Measurements from ENCODE around the gene ELF3.
"Not testable (repeated sequence)": the region's sequence is repeated elsewhere in the genome, so short reads cannot be mapped to it uniquely, and the experiment has no call there.

The ELF3 gene

DNA sequence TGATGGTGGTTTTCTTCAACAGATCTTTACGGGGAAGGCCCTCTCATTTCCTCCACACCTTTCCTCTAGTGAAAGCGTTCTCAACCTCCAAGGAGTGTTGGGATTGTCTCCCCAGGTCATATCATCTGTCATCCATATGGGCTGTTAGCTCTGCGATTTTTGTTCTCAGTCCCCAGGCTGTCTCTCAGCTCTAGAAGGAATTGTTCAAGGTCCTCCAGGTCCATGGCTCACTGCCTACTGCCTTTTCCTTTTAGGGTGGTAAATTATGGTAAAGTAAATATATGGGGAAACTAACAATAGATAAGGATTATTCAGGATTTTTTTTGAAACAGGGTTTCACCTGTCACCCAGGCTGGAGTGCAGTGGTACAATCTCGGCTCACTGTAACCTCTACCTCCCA, 37.6 kb downstream of the ELF3 start:
- H3K36me3 ChIP-seq (ENCODE audit: insufficient read depth, low read length), result no peaks in the 10 kb centered on the region
- DNase-seq (ENCODE audit: low read depth, low spot score), result no peak
- no peak overlapping the region for H3K27ac ChIP-seq
- TF ChIP-seq POLR2AphosphoS5 (IDR thresholded peaks at IDR 0.05; ENCODE audit: borderline replicate concordance, low read depth, low read length) (no peak), EZH2 (IDR thresholded peaks at IDR 0.05) (no peak), FOXP2 (optimal IDR thresholded peaks at IDR 0.05; ENCODE audit: control extremely low read depth, extremely low read length, insufficient read depth) (no peak)
- H3K4me3 ChIP-seq, result no peak overlapping the region
- no peaks in the 10 kb centered on the region for H3K9me3 ChIP-seq (ENCODE audit: low read depth, low read length)
- no peak overlapping the region for H3K9ac ChIP-seq (ENCODE audit: insufficient read length)

DNA sequence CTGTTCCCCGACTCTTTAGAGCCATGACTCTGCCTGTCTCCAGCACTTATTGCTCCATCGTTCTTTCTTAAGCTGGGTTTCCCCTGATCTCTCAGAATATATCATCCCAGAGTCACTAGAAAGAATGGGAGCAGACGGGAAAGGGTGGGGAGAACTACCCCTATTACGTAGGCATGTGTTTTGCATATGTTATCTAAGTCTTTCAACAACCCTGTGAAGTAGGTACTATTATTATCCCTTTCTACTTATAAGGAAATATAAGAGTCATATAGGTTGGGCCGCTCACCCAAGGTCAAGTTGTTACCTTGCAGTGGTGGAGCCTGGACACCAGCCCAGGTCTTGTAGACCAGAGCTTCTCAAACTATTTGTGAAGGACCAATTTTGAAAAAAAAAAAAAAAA, 38.7 kb downstream of the ELF3 start:
- Histone ChIP-seq H3K9me3 (ENCODE audit: low read depth, low read length) (no peaks in the 10 kb centered on the region), H3K9ac (ENCODE audit: insufficient read length) (no peak overlapping the region), H3K27ac (no peak overlapping the region), H3K4me3 (no peak overlapping the region), H3K36me3 (ENCODE audit: insufficient read depth, low read length) (no peaks in the 10 kb centered on the region)
- TF ChIP-seq POLR2AphosphoS5 (IDR thresholded peaks at IDR 0.05; ENCODE audit: borderline replicate concordance, low read depth, low read length) (no peak), EZH2 (IDR thresholded peaks at IDR 0.05) (no peak), FOXP2 (optimal IDR thresholded peaks at IDR 0.05; ENCODE audit: control extremely low read depth, extremely low read length, insufficient read depth) (no peak)
- no peak for DNase-seq (ENCODE audit: low read depth, low spot score)

DNA sequence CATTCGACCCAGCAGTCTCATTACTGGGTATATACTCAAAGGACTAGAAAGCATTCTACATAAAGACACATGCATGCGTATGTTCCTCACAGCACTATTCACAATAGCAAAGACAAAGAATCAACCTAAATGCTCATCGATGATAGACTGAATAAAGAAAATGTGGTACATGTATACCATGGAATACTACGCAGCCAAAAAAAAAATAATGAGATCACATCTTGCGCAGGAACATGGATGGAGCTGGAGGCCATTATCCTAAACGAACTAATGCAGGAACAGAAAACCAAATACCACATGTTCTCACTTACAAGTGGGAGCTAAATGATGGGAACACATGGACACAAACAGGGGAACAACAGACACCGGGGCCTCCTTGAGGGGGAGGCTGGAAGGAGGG, 43.7 kb downstream of the ELF3 start:
- Histone ChIP-seq H3K4me3 (no peak overlapping the region), H3K36me3 (ENCODE audit: insufficient read depth, low read length) (no peaks in the 10 kb centered on the region), H3K9ac (ENCODE audit: insufficient read length) (no peak overlapping the region), H3K27ac (no peak overlapping the region), H3K9me3 (ENCODE audit: low read depth, low read length) (no peaks in the 10 kb centered on the region)
- DNase-seq (ENCODE audit: low read depth, low spot score), result no peak
- TF ChIP-seq FOXP2 (optimal IDR thresholded peaks at IDR 0.05; ENCODE audit: control extremely low read depth, extremely low read length, insufficient read depth), result no peak
- TF ChIP-seq POLR2AphosphoS5 (IDR thresholded peaks at IDR 0.05; ENCODE audit: borderline replicate concordance, low read depth, low read length), result no peak
- TF ChIP-seq EZH2 (IDR thresholded peaks at IDR 0.05), result no peak

DNA sequence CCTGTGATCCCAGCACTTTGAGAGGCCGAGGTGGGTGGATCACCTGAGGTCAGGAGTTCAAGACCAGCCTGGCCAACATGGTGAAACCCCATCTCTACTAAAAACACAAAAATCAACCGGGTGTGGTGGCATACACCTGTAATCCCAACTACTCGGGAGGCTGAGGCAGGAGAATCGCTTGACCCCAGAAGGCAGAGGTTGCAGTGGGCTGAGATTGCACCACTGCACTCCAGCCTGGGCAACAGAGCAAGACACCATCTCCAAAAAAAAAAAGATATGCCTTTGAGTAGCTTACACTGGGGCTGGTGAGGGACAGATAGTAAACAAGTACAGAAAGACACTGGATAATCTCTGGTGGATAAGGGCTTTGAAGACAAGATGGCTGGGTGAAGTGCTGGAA, 44.3 kb downstream of the ELF3 start:
- H3K9ac ChIP-seq (ENCODE audit: insufficient read length), result not testable (repeated sequence)

DNA sequence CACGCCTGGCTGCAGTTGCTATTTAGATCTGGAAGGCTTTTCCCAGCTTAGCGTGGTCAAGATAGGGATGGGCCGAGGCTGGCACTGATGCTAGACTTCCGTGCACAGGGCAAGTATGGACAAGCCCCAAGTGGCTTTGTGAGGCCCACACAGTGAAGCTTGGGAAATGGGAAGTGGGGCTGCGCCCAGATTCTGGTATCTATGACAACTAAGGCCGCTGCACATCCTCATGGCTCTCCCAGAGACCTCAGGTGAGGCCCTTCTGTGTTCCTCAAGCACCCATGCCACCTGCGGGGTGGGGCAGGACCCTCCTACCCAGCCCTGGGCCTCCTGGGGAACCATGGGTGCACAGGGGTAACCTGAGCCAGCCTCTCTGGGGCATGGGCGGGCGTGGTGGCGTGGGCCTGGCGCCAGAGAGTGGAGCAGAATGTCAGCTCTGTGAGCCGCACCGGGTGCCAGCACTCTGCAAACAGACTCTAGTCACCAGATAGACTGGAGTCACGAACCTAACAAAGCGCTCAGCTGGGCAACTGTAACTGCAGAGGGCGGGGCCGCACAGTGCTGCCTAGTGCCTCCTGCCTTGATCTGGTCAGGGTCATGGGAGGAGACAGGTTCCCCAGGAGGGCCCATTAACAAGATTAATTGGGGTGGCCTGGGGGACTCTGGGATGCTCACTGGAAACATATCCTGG, 46.4 kb downstream of the ELF3 start:
- TF ChIP-seq POLR2AphosphoS5 (IDR thresholded peaks at IDR 0.05; ENCODE audit: borderline replicate concordance, low read depth, low read length), result no peak
- TF ChIP-seq FOXP2 (optimal IDR thresholded peaks at IDR 0.05; ENCODE audit: control extremely low read depth, extremely low read length, insufficient read depth), result no peak
- TF ChIP-seq EZH2 (IDR thresholded peaks at IDR 0.05), result no peak
- Histone ChIP-seq H3K27ac (no peak overlapping the region), H3K9me3 (ENCODE audit: low read depth, low read length) (no peaks in the 10 kb centered on the region), H3K4me3 (no peak overlapping the region), H3K9ac (ENCODE audit: insufficient read length) (no peak overlapping the region), H3K36me3 (ENCODE audit: insufficient read depth, low read length) (no peaks in the 10 kb centered on the region)
- DNase-seq (ENCODE audit: low read depth, low spot score), result no peak

More for the DNA sequence above, 44.3 kb downstream of the ELF3 start:
- H3K27ac ChIP-seq; H3K9me3 ChIP-seq (ENCODE audit: low read depth, low read length); DNase-seq (ENCODE audit: low read depth, low spot score); H3K36me3 ChIP-seq (ENCODE audit: insufficient read depth, low read length); H3K4me3 ChIP-seq: not testable (repeated sequence)

DNA sequence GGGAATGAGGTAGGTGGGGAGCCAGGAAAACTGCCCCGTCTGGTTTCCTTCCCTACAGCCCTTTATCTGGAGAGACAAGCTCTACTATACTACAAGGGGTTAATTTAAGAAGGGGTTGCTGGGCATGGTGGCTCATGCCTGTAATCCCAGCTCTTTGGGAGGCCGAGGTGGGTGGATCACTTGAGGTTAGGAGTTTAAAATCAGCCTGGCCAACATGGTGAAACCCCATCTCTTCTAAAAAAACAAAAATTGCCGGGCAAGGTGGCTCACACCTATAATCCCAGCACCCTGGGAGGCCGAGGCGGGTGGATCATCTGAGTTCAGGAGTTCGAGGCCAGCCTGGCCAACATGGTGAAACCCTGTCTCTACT, 46.9 kb downstream of the ELF3 start:
- not testable (repeated sequence) for H3K36me3 ChIP-seq (ENCODE audit: insufficient read depth, low read length); H3K9me3 ChIP-seq (ENCODE audit: low read depth, low read length); H3K4me3 ChIP-seq; DNase-seq (ENCODE audit: low read depth, low spot score); H3K9ac ChIP-seq (ENCODE audit: insufficient read length); H3K27ac ChIP-seq

DNA sequence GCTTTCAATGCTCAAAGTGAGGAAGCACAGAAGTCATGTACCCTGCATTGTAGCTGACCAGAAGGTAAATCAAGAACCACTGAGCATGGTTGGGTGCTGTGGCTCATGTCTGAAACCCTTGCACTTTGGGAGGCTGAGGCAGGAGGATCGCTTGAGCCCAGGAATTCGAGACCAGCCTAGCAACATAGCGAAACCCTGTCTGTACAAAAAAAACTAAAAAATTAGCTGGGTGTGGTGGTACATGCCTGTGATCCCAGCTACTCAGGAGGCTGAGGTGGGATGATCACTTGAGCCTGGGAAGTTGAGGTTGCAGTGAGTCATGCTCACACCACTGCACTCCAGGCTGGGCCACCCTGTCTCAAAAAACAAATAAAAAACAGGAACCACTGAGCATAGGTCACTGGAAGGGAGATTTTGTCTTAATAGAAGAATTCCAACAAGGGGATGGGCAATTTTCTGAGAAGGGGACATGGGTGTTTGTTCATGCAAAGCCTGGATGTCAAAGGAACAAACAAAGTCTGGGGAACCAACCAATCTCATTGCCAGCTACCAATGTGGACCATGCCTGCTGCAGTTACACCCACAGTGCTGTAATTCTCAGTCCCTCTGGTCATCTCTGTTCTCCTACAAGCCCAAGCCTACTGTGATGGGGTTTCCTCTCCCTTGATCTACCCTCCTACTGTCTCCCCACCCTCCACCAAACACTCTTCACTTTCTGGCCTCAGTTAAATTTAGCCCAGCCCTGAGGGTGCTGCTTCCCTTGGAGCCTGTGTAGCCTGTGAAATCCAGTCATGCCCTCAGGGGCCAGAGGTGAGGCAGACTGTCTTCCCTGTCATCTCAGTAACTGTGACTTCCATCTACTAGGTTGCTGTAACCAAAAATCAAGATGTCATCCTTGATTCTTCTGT, 47.9 kb downstream of the ELF3 start:
- no peaks in the 10 kb centered on the region for H3K9me3 ChIP-seq (ENCODE audit: low read depth, low read length)
- no peaks in the 10 kb centered on the region for H3K36me3 ChIP-seq (ENCODE audit: insufficient read depth, low read length)
- H3K4me3 ChIP-seq, result no peak overlapping the region
- no peak for DNase-seq (ENCODE audit: low read depth, low spot score)
- TF ChIP-seq EZH2 (IDR thresholded peaks at IDR 0.05) (no peak), FOXP2 (optimal IDR thresholded peaks at IDR 0.05; ENCODE audit: control extremely low read depth, extremely low read length, insufficient read depth) (no peak), POLR2AphosphoS5 (IDR thresholded peaks at IDR 0.05; ENCODE audit: borderline replicate concordance, low read depth, low read length) (no peak)
- H3K9ac ChIP-seq (ENCODE audit: insufficient read length), result no peak overlapping the region
- H3K27ac ChIP-seq, result no peak overlapping the region

DNA sequence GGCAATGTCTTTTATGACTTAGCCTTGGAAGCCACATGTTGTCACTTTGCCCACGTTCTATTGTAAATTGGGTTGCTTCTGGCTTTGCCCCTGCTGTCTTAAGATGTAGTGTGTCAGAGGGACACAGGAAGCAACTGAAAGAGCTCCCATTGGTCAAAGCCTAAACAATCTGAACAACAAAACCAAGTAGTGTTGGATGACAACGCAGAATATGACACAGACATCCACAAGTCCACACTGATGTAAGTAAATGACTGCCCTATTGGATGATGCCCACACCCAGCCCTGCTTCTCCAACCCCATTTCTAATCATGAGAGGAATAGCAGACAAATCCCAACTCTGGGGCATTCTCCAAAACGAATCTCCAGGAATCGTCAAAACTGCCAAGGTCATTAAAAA, 50.7 kb downstream of the ELF3 start:
- no peak for DNase-seq (ENCODE audit: low read depth, low spot score)
- Histone ChIP-seq H3K4me3 (no peak overlapping the region), H3K9ac (ENCODE audit: insufficient read length) (no peak overlapping the region), H3K27ac (no peak overlapping the region), H3K36me3 (ENCODE audit: insufficient read depth, low read length) (no peaks in the 10 kb centered on the region), H3K9me3 (ENCODE audit: low read depth, low read length) (no peaks in the 10 kb centered on the region)
- no peak for TF ChIP-seq POLR2AphosphoS5 (IDR thresholded peaks at IDR 0.05; ENCODE audit: borderline replicate concordance, low read depth, low read length)

DNA sequence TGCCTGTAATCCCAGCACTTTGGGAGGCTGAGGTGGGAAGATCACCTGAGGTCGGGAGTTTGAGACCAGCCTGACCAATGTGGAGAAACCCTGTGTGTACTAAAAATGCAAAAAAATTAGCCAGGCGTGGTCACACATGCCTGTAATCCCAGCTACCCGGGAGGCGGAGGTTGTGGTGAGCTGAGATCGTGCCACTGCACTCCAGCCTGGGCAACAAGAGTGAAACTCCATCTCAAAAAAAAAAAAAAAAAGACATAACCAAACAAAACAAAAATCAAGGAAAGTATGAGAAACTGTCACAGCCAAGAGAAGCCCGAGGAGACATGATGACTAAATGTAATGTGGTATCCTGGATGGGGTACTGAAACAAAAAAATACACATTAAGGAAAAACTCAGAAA, 51.4 kb downstream of the ELF3 start:
- not testable (repeated sequence) for H3K9ac ChIP-seq (ENCODE audit: insufficient read length); H3K27ac ChIP-seq; DNase-seq (ENCODE audit: low read depth, low spot score); H3K4me3 ChIP-seq; H3K36me3 ChIP-seq (ENCODE audit: insufficient read depth, low read length); H3K9me3 ChIP-seq (ENCODE audit: low read depth, low read length)

DNA sequence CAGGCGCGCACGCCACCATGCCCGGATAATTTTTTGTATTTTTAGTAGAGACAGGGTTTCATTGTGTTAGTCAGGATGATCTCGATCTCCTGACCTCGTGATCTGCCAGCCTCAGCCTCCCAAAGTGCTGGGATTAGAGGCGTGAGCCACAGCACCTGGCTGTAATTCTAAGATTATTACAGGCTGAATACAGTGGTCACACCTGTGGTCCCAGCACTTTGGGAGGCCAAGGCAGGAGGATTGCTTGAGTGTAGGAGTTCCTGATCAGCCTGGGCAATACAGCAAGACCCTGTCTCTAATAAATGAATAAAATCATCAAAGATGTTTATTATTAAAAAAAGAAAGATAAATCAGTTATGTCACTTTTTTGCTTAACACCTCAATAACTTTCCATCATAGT, 52.2 kb downstream of the ELF3 start:
- not testable (repeated sequence) for H3K9me3 ChIP-seq (ENCODE audit: low read depth, low read length); DNase-seq (ENCODE audit: low read depth, low spot score); H3K9ac ChIP-seq (ENCODE audit: insufficient read length); H3K27ac ChIP-seq; H3K36me3 ChIP-seq (ENCODE audit: insufficient read depth, low read length); H3K4me3 ChIP-seq

Data from SK-N-MC (cell line).